AG04449 (cell line): ENCODE results near the gene RCL1.
"Not testable (repeated sequence)": the region's sequence is repeated elsewhere in the genome, so short reads cannot be mapped to it uniquely, and the experiment has no call there.

Source experiments
- CTCF ChIA-PET: fragments of 350-600 bp; formaldehyde crosslinking; extraction: SDS; loops from one replicate; lab custom pipeline; 2021; ENCODE audit warnings: antibody characterized with exemption; lab: Yijun Ruan, JAX
- POLR2A ChIA-PET: fragments of 400-600, 350-600 bp; formaldehyde crosslinking; extraction: SDS; loops from one replicate; lab custom pipeline; 2020; ENCODE audit warnings: antibody characterized with exemption, inconsistent platforms; lab: Yijun Ruan, JAX
- DNase-seq: peaks from one replicate; pipeline ENCODE4 v3.0.0-alpha.2; 2010; ENCODE audit warnings: low read depth, low spot score
- H3K4me3 ChIP-seq: 2 replicates; pipeline ENCODE4 v1.5.1; 2011; ENCODE audit warnings: low read depth, mild to moderate bottlenecking, control low read depth, low read length
- CTCF ChIP-seq: IDR thresholded peaks from one replicate; pipeline ENCODE4 v1.5.1; 2011; ENCODE audit warnings: mild to moderate bottlenecking, moderate library complexity, low read length, control low read depth, inconsistent platforms; ENCODE audit not compliant: insufficient read depth; ENCODE audit errors: missing control alignments

RCL1 gene

GRCh38 chr9:4764033-4764432 lies 28.7 kb upstream of the RCL1 start:
- H3K4me3 ChIP-seq = no peak overlapping the region
- no peak for TF ChIP-seq CTCF
- DNase-seq = no peak
- POLR2A ChIA-PET = no interaction called here
- CTCF ChIA-PET = interaction anchor here (1.4 to 6.5 kb wide), 13 partner anchors 11 to 844 kb away, joined by 3 to 160 read pairs (median 11); partner anchors contain the start of gene JAK2

- TF ChIP-seq CTCF = no peak
- POLR2A ChIA-PET = no interaction called here
- CTCF ChIA-PET = interaction anchor here (1.1 kb wide), 1 partner anchor 831 kb away, joined by 3 read pairs; no protein-coding TSS in a partner anchor
- no peak for DNase-seq
- H3K4me3 ChIP-seq = no peak overlapping the region
Observed at GRCh38 chr9:4768681-4769080, 24.1 kb upstream of the RCL1 start.

DNA sequence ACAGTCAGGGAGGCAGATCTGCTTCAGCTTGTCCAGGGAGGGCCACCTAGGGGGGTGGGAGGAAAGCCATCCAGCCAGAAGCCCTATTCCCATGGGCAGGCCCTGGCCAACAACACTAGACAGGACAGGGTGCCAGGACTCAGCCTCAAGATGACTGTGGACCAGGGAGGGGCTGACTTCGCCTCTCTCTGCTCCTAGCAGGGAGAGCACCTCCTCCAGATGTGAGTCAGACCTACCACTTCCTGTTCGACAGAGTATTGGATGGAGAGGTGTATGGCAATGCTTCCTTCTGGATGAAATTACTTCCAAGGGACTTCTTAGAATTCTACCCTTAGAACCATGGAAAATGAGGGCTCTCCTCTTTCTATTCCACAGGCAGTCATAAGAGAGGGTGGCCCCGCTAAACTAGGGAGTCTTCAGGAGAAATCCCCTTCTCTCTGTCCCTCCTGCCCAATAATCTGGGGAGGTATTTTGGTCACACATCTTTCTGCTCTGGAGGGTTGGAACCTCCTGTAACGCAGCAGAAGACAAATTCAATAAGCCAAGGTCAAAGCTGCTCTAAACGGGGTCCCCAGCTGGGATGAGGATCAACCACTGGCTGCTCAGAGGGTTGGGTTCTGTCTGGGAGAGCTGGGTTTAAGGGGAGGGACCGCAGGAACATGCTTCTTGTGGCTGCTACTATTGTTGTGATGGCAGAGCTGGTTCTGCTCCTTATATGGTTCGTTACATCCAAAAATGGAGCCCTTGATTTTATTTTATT lies 23.2 kb upstream of the RCL1 start:
- H3K4me3 ChIP-seq = no peak overlapping the region
- DNase-seq = no peak
- no peak for TF ChIP-seq CTCF
- POLR2A ChIA-PET = no interaction called here
- CTCF ChIA-PET = interaction anchor here (1.1 to 2.0 kb wide), 3 partner anchors 10 to 830 kb away, joined by 3 to 5 read pairs (median 4); no protein-coding TSS in a partner anchor

- POLR2A ChIA-PET = no interaction called here
- TF ChIP-seq CTCF = no peak
- DNase-seq = no peak
- CTCF ChIA-PET = interaction anchor here (0.9 to 2.7 kb wide), 3 partner anchors 10 to 216 kb away, joined by 3 to 13 read pairs (median 8); no protein-coding TSS in a partner anchor
- H3K4me3 ChIP-seq = no peak overlapping the region
Observed at GRCh38 chr9:4771788-4772187, 21.0 kb upstream of the RCL1 start.

DNA sequence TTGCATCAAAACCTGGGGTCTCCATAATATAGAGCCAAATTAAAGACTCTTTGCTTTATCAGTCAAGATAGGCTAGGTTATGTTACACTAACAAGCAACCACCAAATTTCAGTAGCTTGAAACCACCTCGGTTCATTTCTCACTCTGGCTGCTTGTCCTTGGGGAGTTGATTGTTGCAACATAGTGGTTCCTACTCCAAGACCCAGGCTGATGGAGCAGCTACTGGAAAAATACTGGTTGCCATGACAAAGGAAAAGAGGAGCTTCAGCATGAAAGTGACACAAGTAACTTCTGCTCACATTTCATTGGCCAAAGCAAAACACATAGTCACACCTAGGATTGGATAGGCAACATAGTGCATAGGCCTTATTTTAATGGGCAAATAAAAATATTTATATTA lies 18.5 kb upstream of the RCL1 start:
- POLR2A ChIA-PET = no interaction called here
- TF ChIP-seq CTCF = no peak
- no peak overlapping the region for H3K4me3 ChIP-seq
- CTCF ChIA-PET = interaction anchor here (1.2 to 2.7 kb wide), 4 partner anchors 11 to 214 kb away, joined by 5 to 13 read pairs (median 8); no protein-coding TSS in a partner anchor
- DNase-seq = no peak

- CTCF ChIA-PET = interaction anchor here (1.8 kb wide), 1 partner anchor 12 kb away, joined by 9 read pairs; no protein-coding TSS in a partner anchor
- DNase-seq, POLR2A ChIA-PET, H3K4me3 ChIP-seq: not testable (repeated sequence)
Observed at GRCh38 chr9:4774958-4775357, 17.8 kb upstream of the RCL1 start.
